HepG2 (cell line): ENCODE measurements around the gene DCAF8L1. TPM values are rescaled to one million over a fixed set of nuclear protein-coding genes. Genes with fewer than 3 reads are reported as not detected.

ENCODE experiments used
- ATAC-seq: fragments of 200-7000 bp; cut with Tn5 transposase; 3 replicates; pipeline ENCODE4 v1.9.1; 2020; ENCODE audit warnings: mild to moderate bottlenecking, moderate library complexity
- BruUV-seq: library from RNA; stranded (reverse); fragments of 400-500 nt; replicated peaks from 2 replicates; lab custom pipeline; 2021; lab: Mats Ljungman, UMichigan
- CTCF ChIA-PET: fragments of 300-600 bp; formaldehyde crosslinking; extraction: SDS; loops from one replicate; lab custom pipeline; 2021; ENCODE audit warnings: low total read pairs, inconsistent platforms, low intra/inter-chr PET ratio; lab: Yijun Ruan, JAX
- POLR2A ChIA-PET: fragments of 350-600 bp; sonication (Branson Sonifier 250); formaldehyde crosslinking; loops from one replicate; lab custom pipeline; 2020; ENCODE audit warnings: antibody characterized with exemption, inconsistent platforms; lab: Yijun Ruan, JAX
- DNase-seq: peaks from one replicate; pipeline ENCODE4 v3.0.0-alpha.2; 2015; ENCODE audit warnings: low spot score
- FAIRE-seq: peaks from 3 replicates; lab custom pipeline; 2011; peaks lifted over from hg19 to GRCh38; lab: Jason Lieb, UNC
- H2AFZ ChIP-seq: one replicate; pipeline ENCODE4 v1.6.1; 2011; ENCODE audit warnings: low read length, inconsistent platforms
- H3K27ac ChIP-seq: fragments of 300-600 bp; 3 replicates; pipeline ENCODE4 v1.8.0; 2011; ENCODE audit warnings: mixed run types, mild to moderate bottlenecking, mixed read lengths, low read length, inconsistent platforms; ENCODE audit not compliant: insufficient read depth; ENCODE audit errors: extremely low read length
- H3K27me3 ChIP-seq, 2 experiments: fragments of 200-600 bp in 1 of 2; 2 replicates in 1 of 2; 3 replicates in 1 of 2; pipeline versions ENCODE4 v1.6.0 to v1.8.0; 2011; ENCODE audit warnings: low read length in 2 of 2, mild to moderate bottlenecking in 2 of 2, moderate library complexity in 2 of 2, inconsistent platforms in 1 of 2; ENCODE audit not compliant: insufficient read depth in 2 of 2, control insufficient read depth in 1 of 2
- H3K36me3 ChIP-seq, 2 experiments: fragments of 200-600 bp in 1 of 2; replicated peaks in 1 of 2; 2 replicates in 1 of 2; 3 replicates in 1 of 2; pipeline versions ENCODE4 v1.5.1 to v1.8.0; 2011; ENCODE audit warnings: low read length in 2 of 2, inconsistent platforms in 1 of 2; ENCODE audit not compliant: insufficient read depth in 2 of 2, control insufficient read depth in 1 of 2
- H3K4me1 ChIP-seq: 2 replicates; pipeline ENCODE4 v1.5.1; 2012; ENCODE audit warnings: low read length, inconsistent platforms; ENCODE audit not compliant: insufficient read depth
- H3K4me2 ChIP-seq: 2 replicates; pipeline ENCODE4 v1.6.0; 2011; ENCODE audit warnings: low read depth, low read length, inconsistent platforms
- H3K4me3 ChIP-seq, 3 experiments: fragments of 200-600 bp in 1 of 3; sonication (generic), shearing (Covaris generic) in 1 of 3; replicated peaks in 1 of 3; 2 replicates each; pipeline ENCODE4 v1.5.1; 2011 to 2016; ENCODE audit warnings: low read length in 3 of 3, inconsistent platforms in 2 of 3, low read depth in 2 of 3, mild to moderate bottlenecking in 2 of 3, control low read depth in 1 of 3, mixed read lengths in 1 of 3; ENCODE audit not compliant: insufficient read depth in 1 of 3
- H3K79me2 ChIP-seq: one replicate; pipeline ENCODE4 v1.6.1; 2011; ENCODE audit warnings: low read length, inconsistent platforms; ENCODE audit not compliant: insufficient read depth
- H3K9ac ChIP-seq: 2 replicates; pipeline ENCODE4 v1.6.0; 2011; ENCODE audit warnings: mild to moderate bottlenecking, low read depth, low read length, inconsistent platforms; ENCODE audit not compliant: insufficient read depth
- H3K9me3 ChIP-seq: 2 replicates; pipeline ENCODE4 v1.5.1; 2012; ENCODE audit warnings: mild to moderate bottlenecking, low read length
- H4K20me1 ChIP-seq: 2 replicates; pipeline ENCODE4 v1.6.0; 2011; ENCODE audit warnings: inconsistent platforms, mild to moderate bottlenecking, low read length, moderate library complexity; ENCODE audit not compliant: insufficient read depth
- ARID4A ChIP-seq: sonication (generic); formaldehyde crosslinking; IDR thresholded peaks from 2 replicates; pipeline ENCODE4 v1.5.0; 2020; ENCODE audit warnings: mild to moderate bottlenecking, missing genetic modification reagents, borderline replicate concordance
- BCL6 ChIP-seq: IDR thresholded peaks from 2 replicates; pipeline ENCODE4 v1.6.1; 2016; ENCODE audit warnings: missing genetic modification reagents, missing compliant biosample characterization
- BORCS8-MEF2B ChIP-seq: sonication (generic); formaldehyde crosslinking; IDR thresholded peaks from 2 replicates; pipeline ENCODE4 v1.8.0; 2022; ENCODE audit warnings: mild to moderate bottlenecking, missing genetic modification reagents
- CEBPB ChIP-seq: IDR thresholded peaks from 2 replicates; pipeline ENCODE4 v1.6.1; 2011; ENCODE audit warnings: low read depth, low read length, improper control_type of control experiment, borderline replicate concordance
- HMG20A ChIP-seq: IDR thresholded peaks from 2 replicates; pipeline ENCODE4 v1.6.1; 2016; ENCODE audit warnings: borderline replicate concordance
- HMGA1 ChIP-seq: sonication (generic); formaldehyde crosslinking; conservative IDR thresholded peaks from 2 replicates; pipeline ENCODE4 v1.4.0; 2020; ENCODE audit warnings: missing genetic modification reagents
- HNRNPH1 ChIP-seq: fragments of 200-400 bp; formaldehyde crosslinking; optimal IDR thresholded peaks from 2 replicates; pipeline ENCODE3; 2017; ENCODE audit warnings: mild to moderate bottlenecking, low read depth, low read length
- JUN ChIP-seq: sonication (generic); formaldehyde crosslinking; IDR thresholded peaks from 2 replicates; pipeline ENCODE4 v1.4.0; 2020; ENCODE audit warnings: mild to moderate bottlenecking, missing genetic modification reagents
- MTF2 ChIP-seq: sonication (generic); formaldehyde crosslinking; IDR thresholded peaks from 2 replicates; pipeline ENCODE4 v1.5.0; 2020; ENCODE audit warnings: missing genetic modification reagents, borderline replicate concordance
- PCBP2 ChIP-seq: fragments of 200-400 bp; formaldehyde crosslinking; optimal IDR thresholded peaks from 2 replicates; pipeline ENCODE3; 2018; ENCODE audit warnings: low read length, low read depth; ENCODE audit not compliant: poor library complexity, severe bottlenecking
- RFX5 ChIP-seq: IDR thresholded peaks from 2 replicates; pipeline ENCODE4 v1.6.1; 2011; ENCODE audit warnings: low read depth, low read length, improper control_type of control experiment
- ZFP36L2 ChIP-seq: sonication (generic); formaldehyde crosslinking; IDR thresholded peaks from 2 replicates; pipeline ENCODE4 v1.4.0; 2020; ENCODE audit warnings: missing genetic modification reagents
- ZFP82 ChIP-seq: sonication (generic); formaldehyde crosslinking; IDR thresholded peaks from 2 replicates; pipeline ENCODE4 v1.5.1; 2020; ENCODE audit warnings: mild to moderate bottlenecking, missing genetic modification reagents, borderline replicate concordance
- ZFY ChIP-seq: sonication (generic); formaldehyde crosslinking; IDR thresholded peaks from 2 replicates; pipeline ENCODE4 v1.4.0; 2020; ENCODE audit warnings: missing genetic modification reagents
- ZNF101 ChIP-seq: sonication (generic); formaldehyde crosslinking; IDR thresholded peaks from 2 replicates; pipeline ENCODE4 v1.4.0; 2020; ENCODE audit warnings: mild to moderate bottlenecking, low read depth, missing genetic modification reagents, borderline replicate concordance
- ZNF160 ChIP-seq: sonication (generic); formaldehyde crosslinking; IDR thresholded peaks from 2 replicates; pipeline ENCODE4 v1.8.0; 2022; ENCODE audit warnings: mild to moderate bottlenecking, inconsistent platforms, missing genetic modification reagents
- ZNF251 ChIP-seq: sonication (generic); formaldehyde crosslinking; IDR thresholded peaks from 2 replicates; pipeline ENCODE4 v1.9.0; 2021; ENCODE audit warnings: mild to moderate bottlenecking, missing genetic modification reagents
- ZNF33B ChIP-seq: sonication (generic); formaldehyde crosslinking; IDR thresholded peaks from 2 replicates; pipeline ENCODE4 v1.5.1; 2020; ENCODE audit warnings: mild to moderate bottlenecking, missing genetic modification reagents
- ZNF446 ChIP-seq: sonication (generic); formaldehyde crosslinking; IDR thresholded peaks from 2 replicates; pipeline ENCODE4 v1.5.0; 2020; ENCODE audit warnings: mild to moderate bottlenecking, missing genetic modification reagents
- ZNF777 ChIP-seq: sonication (generic); formaldehyde crosslinking; IDR thresholded peaks from 2 replicates; pipeline ENCODE4 v1.4.0; 2020; ENCODE audit warnings: missing genetic modification reagents
- ZSCAN30 ChIP-seq: sonication (generic); formaldehyde crosslinking; IDR thresholded peaks from 2 replicates; pipeline ENCODE4 v1.5.0; 2020; ENCODE audit warnings: mild to moderate bottlenecking, missing genetic modification reagents
- WGBS: methylation state at CpG from one replicate; pipeline ENCODE4 v1.1.6; 2017; ENCODE audit warnings: low lambda C conversion rate; 5-methylcytosine and 5-hydroxymethylcytosine counted together
- in situ Hi-C: cut with HindIII; loops from 2 replicates; pipeline ENCODE4 v1.10.0; 2017; ENCODE audit warnings: low pct_unique_long_range_greater_than_20kb; ENCODE audit not compliant: extremely low pct_ligation_motif_present
- intact Hi-C: fragments of 100-400 bp; cut with micrococcal nuclease; formaldehyde crosslinking; loops from one replicate; pipeline ENCODE4 v1.10.0; 2022; ENCODE audit not compliant: unreplicated experiment
- polyA plus RNA-seq, 8 experiments: library from polyadenylated mRNA; depleted of rRNA in 3 of 8; stranded (reverse) in 7 of 8; unstranded in 1 of 8; fragments of >200 nt; fragmentation: Illumina TruSeq in 4 of 8; extraction: Trizol in 4 of 8; gene quantifications; 2 replicates each; pipeline versions ENCODE4 v1.2.1 to v1.2.3, GENCODE V29; 2011 to 2016; ENCODE audit warnings: low read depth in 4 of 8, missing spikeins in 1 of 8, mixed read lengths in 1 of 8; ENCODE audit not compliant: insufficient read depth in 1 of 8
- total RNA-seq, 5 experiments: library from RNA; depleted of rRNA; stranded (reverse); fragments of >200 nt; fragmentation: Illumina TruSeq; extraction: Trizol; gene quantifications; 2 replicates each; pipeline ENCODE4 v1.2.3, GENCODE V29; 2016; ENCODE audit warnings: low read depth in 1 of 5
- TF ChIP-seq, protein P1 (sequence below): sonication (generic); formaldehyde crosslinking; IDR thresholded peaks from 2 replicates; pipeline ENCODE4 v1.8.0; 2022; ENCODE audit warnings: mild to moderate bottlenecking, missing genetic modification reagents

DCAF8L1 gene
- total and polyA plus RNA-seq, 2 of the 13 experiments (the other 11 are each of a cell fraction or from before 2014, with no cell fraction given): not detected

- no peak for TF ChIP-seq ZNF33B (CRISPR knock-in tag)
- no peak for TF ChIP-seq HMG20A (CRISPR knock-in tag)
- no peak for TF ChIP-seq CEBPB
- no peak for TF ChIP-seq ZFY (CRISPR knock-in tag)
Observed at GRCh38 chrX:28015993-28016392, 34.7 kb upstream of the DCAF8L1 start (continued).

GRCh38 chrX:28010875-28011274, 29.6 kb upstream of the DCAF8L1 start:
- Histone ChIP-seq H3K27ac (no peak overlapping the region), H3K9ac (no peak overlapping the region), H3K79me2 (no peaks in the 10 kb centered on the region), H3K4me1 (no peaks in the 10 kb centered on the region), H3K4me2 (no peak overlapping the region), H3K27me3 (no peaks in the 10 kb centered on the region), H3K9me3 (no peaks in the 10 kb centered on the region), H4K20me1 (no peaks in the 10 kb centered on the region), H3K4me3 (no peak overlapping the region), H3K36me3 (no peaks in the 10 kb centered on the region), H2AFZ (no peak overlapping the region)
- DNase-seq (no peak), FAIRE-seq (no peak), ATAC-seq (no peak)
- intact Hi-C loops: no loop called here
- no TSS peak for BruUV-seq
- 17% methylated on average over 2 of the region's 2 CpGs for WGBS
- in situ Hi-C loops: no loop called here
- POLR2A ChIA-PET: no interaction called here
- CTCF ChIA-PET: no interaction called here
- TF ChIP-seq MTF2 (no peak), ZNF777 (CRISPR knock-in tag) (no peak), ZNF446 (CRISPR knock-in tag) (no peak), BCL6 (no peak), ZSCAN30 (no peak), HNRNPH1 (no peak), HMGA1 (no peak), ZFP82 (CRISPR knock-in tag) (no peak), PCBP2 (no peak), ZNF160 (CRISPR knock-in tag) (no peak), ARID4A (CRISPR knock-in tag) (no peak), ZNF101 (no peak), BORCS8-MEF2B (no peak), ZFP36L2 (CRISPR knock-in tag) (no peak), RFX5 (no peak), ZNF251 (CRISPR knock-in tag) (no peak), JUN (CRISPR knock-in tag) (no peak)
- TF ChIP-seq, protein P1, sequence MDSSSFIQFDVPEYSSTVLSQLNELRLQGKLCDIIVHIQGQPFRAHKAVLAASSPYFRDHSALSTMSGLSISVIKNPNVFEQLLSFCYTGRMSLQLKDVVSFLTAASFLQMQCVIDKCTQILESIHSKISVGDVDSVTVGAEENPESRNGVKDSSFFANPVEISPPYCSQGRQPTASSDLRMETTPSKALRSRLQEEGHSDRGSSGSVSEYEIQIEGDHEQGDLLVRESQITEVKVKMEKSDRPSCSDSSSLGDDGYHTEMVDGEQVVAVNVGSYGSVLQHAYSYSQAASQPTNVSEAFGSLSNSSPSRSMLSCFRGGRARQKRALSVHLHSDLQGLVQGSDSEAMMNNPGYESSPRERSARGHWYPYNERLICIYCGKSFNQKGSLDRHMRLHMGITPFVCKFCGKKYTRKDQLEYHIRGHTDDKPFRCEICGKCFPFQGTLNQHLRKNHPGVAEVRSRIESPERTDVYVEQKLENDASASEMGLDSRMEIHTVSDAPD (CRISPR knock-in tag): no peak
